ENCODE data around the gene NTN3. TPM values are rescaled to one million over a fixed set of nuclear protein-coding genes. Genes with fewer than 3 reads are reported as not detected.

Gene NTN3
- total RNA-seq, 1 donor = 0.43 TPM

DNA sequence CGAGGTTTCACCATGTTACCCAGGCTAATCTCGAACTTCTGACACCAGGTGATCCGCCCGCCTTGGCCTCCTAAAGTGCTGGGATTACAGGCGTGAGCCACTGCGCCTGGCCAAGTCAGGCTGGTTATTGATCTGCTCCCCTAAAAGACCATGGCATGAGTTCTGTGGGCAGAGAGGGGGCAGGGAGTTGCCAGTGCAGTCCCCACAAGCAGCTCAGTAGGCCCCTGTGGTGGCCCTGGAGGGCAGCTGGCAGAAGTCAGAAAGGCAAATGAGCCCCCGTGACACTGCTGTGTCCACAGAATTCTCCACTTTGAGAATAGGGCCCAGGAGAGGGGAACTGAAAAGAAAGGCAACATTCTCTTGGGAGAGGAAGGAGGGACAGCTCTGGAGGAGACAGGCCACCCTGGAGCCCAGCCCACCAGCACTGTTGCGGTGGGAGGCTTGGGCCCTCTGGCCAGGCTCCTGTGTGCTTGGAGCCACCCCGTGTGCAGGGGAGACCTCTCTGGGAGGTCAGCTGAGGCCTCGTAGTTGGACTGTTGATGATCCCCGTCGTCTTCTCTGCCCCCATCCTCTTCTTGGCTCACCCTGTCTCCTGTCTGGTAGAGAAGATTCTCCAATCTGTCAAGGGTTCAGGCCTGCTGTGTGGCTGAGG, 47.0 kb downstream of the NTN3 start:
- no peak for DNase-seq (ENCODE audit: low read depth)
- TF ChIP-seq, protein P1, sequence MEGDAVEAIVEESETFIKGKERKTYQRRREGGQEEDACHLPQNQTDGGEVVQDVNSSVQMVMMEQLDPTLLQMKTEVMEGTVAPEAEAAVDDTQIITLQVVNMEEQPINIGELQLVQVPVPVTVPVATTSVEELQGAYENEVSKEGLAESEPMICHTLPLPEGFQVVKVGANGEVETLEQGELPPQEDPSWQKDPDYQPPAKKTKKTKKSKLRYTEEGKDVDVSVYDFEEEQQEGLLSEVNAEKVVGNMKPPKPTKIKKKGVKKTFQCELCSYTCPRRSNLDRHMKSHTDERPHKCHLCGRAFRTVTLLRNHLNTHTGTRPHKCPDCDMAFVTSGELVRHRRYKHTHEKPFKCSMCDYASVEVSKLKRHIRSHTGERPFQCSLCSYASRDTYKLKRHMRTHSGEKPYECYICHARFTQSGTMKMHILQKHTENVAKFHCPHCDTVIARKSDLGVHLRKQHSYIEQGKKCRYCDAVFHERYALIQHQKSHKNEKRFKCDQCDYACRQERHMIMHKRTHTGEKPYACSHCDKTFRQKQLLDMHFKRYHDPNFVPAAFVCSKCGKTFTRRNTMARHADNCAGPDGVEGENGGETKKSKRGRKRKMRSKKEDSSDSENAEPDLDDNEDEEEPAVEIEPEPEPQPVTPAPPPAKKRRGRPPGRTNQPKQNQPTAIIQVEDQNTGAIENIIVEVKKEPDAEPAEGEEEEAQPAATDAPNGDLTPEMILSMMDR (IDR thresholded peaks at IDR 0.05; ENCODE audit: insufficient read depth, low read depth, low read length) = no peak
- H3K4me3 ChIP-seq (ENCODE audit: low read depth, low read length) = no peak overlapping the region

DNA sequence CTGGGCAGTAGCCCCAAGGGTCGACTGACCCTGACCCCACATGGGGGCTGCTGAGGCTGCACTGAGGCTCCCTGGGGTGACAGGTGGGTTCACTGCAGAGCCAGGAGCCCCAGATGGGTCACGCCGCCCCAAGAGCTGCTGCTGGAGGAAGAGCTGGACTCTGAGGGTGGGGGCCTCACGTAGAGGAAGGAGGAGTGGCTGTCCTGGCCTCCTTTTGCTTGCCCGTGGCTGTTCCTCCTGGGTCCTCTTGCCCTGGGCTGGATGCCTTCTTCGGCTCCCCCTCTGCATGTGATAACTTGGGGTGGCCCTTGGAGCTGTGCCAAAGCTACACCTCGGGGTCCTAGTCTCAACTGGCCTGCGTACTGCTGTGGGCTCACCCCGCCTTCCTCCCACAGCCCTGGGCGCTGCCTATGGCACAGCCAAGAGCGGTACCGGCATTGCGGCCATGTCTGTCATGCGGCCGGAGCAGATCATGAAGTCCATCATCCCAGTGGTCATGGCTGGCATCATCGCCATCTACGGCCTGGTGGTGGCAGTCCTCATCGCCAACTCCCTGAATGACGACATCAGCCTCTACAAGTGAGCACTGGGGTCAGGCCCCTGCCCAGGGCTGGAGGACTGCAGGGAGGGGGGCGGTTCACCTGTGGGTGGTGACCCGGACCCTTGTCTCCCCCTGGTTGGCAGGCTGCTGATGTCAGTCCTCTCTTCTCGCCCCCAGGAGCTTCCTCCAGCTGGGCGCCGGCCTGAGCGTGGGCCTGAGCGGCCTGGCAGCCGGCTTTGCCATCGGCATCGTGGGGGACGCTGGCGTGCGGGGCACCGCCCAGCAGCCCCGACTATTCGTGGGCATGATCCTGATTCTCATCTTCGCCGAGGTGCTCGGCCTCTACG, 48.0 kb downstream of the NTN3 start:
- DNase-seq (ENCODE audit: low read depth) = no peak
- no peak overlapping the region for H3K4me3 ChIP-seq (ENCODE audit: low read depth, low read length)
- TF ChIP-seq, protein P1 (IDR thresholded peaks at IDR 0.05; ENCODE audit: insufficient read depth, low read depth, low read length) = no peak

DNA sequence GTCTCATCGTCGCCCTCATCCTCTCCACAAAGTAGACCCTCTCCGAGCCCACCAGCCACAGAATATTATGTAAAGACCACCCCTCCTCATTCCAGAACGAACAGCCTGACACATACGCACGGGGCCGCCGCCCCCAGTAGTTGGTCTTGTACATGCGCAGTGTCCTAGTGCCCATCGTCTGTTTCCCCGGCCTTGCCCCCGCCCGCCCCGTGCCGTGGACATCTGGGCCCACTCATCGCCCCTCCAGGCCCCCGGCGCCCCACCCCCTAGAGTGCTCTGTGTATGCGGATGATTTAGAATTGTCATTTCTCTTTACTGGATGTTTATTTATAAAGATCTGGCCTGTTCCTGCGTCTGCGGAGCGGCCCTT, 48.6 kb downstream of the NTN3 start:
- DNase-seq (ENCODE audit: low read depth) = no peak
- TF ChIP-seq, protein P1 (IDR thresholded peaks at IDR 0.05; ENCODE audit: insufficient read depth, low read depth, low read length) = no peak
- peak overlapping the region; percentile 18 for H3K4me3 ChIP-seq (ENCODE audit: low read depth, low read length)

DNA sequence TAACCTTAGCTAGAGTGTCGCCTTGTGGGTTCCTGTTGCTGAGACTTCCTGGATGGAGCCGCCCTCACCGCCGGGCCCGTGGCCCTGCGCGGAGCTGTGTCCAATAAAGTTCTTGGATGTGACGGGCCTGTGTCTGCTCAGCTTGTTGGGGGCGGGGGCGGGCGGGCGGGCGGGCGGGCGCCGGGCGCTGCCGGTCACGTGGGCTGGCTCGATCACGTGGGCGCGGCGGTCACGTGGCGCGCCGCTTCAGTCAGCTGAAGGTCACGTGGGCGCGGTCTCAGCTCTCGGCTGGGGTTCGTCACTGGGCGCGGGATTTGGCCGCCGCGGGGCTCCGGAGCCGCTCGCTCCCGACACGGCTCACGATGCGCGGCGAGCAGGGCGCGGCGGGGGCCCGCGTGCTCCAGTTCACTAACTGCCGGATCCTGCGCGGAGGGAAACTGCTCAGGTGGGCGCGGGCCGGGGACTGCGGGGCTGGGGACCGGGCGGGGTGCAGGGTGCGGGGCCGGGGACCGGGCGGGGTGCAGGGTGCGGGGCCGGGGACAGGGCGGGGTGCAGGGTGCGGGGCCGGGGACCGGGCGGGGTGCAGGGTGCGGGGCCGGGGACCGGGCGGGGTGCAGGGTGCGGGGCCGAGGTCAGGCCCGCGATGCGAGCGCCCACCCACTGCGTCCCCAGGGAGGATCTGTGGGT, 49.1 kb downstream of the NTN3 start, which contains the start of gene AMDHD2:
Gene AMDHD2, plus strand, starts transcription at position 275 of the 687 bp plus-strand sequence. Its CDS starts 88 bp downstream, at position 363.
- H3K4me3 ChIP-seq (ENCODE audit: low read depth, low read length) = peak within 1 kb of the TSS; percentile 70
- TF ChIP-seq, protein P1 (IDR thresholded peaks at IDR 0.05; ENCODE audit: insufficient read depth, low read depth, low read length) = no peak
- DNase-seq (ENCODE audit: low read depth) = peak; percentile 92

DNA sequence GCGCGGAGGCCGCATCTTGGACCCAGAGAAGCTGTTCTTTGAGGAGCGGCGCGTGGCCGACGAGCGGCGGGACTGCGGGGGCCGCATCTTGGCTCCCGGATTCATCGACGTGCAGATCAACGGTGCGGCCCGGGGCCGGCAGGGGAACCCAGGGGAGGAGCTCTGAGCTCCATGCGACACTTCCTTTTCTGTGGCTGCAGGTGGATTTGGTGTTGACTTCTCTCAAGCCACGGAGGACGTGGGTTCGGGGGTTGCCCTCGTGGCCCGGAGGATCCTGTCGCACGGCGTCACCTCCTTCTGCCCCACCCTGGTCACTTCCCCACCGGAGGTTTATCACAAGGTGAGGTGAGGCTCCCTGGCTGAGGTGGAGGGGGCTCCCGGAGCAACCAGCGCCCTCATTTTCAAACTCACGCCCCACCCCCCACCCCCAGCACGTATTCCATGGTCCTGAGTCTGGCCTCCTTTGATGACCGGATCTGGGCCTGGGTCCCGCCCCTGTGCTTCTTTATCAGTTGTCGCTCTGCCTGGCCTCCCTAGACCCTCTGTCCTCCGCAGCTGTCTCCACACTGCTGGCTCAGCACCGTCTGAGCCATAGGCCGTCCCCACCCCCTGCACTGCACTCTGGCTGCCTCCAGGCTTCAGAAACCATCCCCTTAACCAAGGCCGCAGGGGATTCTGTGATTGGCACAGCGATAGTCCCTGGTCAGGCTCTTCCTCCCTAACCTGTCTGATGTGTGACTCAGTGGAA, 49.9 kb downstream of the NTN3 start:
- DNase-seq (ENCODE audit: low read depth) = no peak
- TF ChIP-seq, protein P1 (IDR thresholded peaks at IDR 0.05; ENCODE audit: insufficient read depth, low read depth, low read length) = no peak

More for the DNA sequence above, 49.9 kb downstream of the NTN3 start:
- H3K4me3 ChIP-seq (ENCODE audit: low read depth, low read length) = peak overlapping the region; percentile 70

Small RNA genes lying within 50 kb of the gene (small RNA-seq; reads per million reads assigned to genes)
- gene AC093525.1 = not detected
- not detected for gene MIR6768

Other genes with a start within 250 kb of the NTN3 start
- 25.9 and 32.5 TPM in 2 replicates for gene E4F1, start 247.7 kb upstream of the NTN3 start, total RNA-seq
- gene DNASE1L2, start 234.9 kb upstream of the NTN3 start, total RNA-seq = 0.64 and 0.86 TPM in 2 replicates
- gene ECI1, start 219.7 kb upstream of the NTN3 start, total RNA-seq = 40.2 and 50.9 TPM in 2 replicates
- 85.7 and 95.0 TPM in 2 replicates for gene RNPS1, start 203.2 kb upstream of the NTN3 start, total RNA-seq
- gene ABCA3, start 130.6 kb upstream of the NTN3 start, total RNA-seq = 0.43 and 0.97 TPM in 2 replicates
- 17.7 and 26.8 TPM in 2 replicates for gene CCNF, start 41.9 kb upstream of the NTN3 start, total RNA-seq
- 6.9 and 8.4 TPM in 2 replicates for gene TEDC2, start 11.2 kb upstream of the NTN3 start, total RNA-seq
- gene TBC1D24, start 3.8 kb downstream of the NTN3 start, total RNA-seq = 15.5 and 19.4 TPM in 2 replicates
- 20.0 and 23.3 TPM in 2 replicates for gene ATP6V0C, start 42.7 kb downstream of the NTN3 start, total RNA-seq
- gene AMDHD2, start 49.1 kb downstream of the NTN3 start, total RNA-seq = 31.1 and 45.7 TPM in 2 replicates
- not detected in 2 replicates for gene CEMP1, start 60.1 kb downstream of the NTN3 start, total RNA-seq
- gene PDPK1, start 66.7 kb downstream of the NTN3 start, total RNA-seq = 26.7 and 37.1 TPM in 2 replicates
- 25.0 and 26.4 TPM in 2 replicates for gene KCTD5, start 211.2 kb downstream of the NTN3 start, total RNA-seq
- 0.86 and 0.97 TPM in 2 replicates for gene PRSS27, start 248.9 kb downstream of the NTN3 start, total RNA-seq